HEK293 (cell line): Measurements from ENCODE around the gene CYP2A6.
A peak's percentile ranks its signal among the peaks of the same experiment; 100 is the strongest.
"Not testable (repeated sequence)": the region's sequence is repeated elsewhere in the genome, so short reads cannot be mapped to it uniquely, and the experiment has no call there.

Experiments
- CTCF ChIA-PET: fragments of 350-600 bp; formaldehyde crosslinking; extraction: SDS; loops from one replicate; lab custom pipeline; 2021; ENCODE audit warnings: antibody characterized with exemption; lab: Yijun Ruan, JAX
- POLR2A ChIA-PET: fragments of 300-600 bp; formaldehyde crosslinking; extraction: SDS; loops from one replicate; lab custom pipeline; 2020; ENCODE audit warnings: antibody characterized with exemption, inconsistent platforms; lab: Yijun Ruan, JAX
- H3K27ac ChIP-seq: fragments of 200-500 bp; sonication (Bioruptor generic); 2 replicates; pipeline ENCODE4 v1.5.1; 2014; ENCODE audit warnings: low read depth, low read length, control low read depth, inconsistent platforms; ENCODE audit errors: extremely low read depth
- H3K36me3 ChIP-seq, 2 experiments: fragments of 200-500 bp in 1 of 2; sonication (Bioruptor generic) in 1 of 2; 1 replicate in 1 of 2; 2 replicates in 1 of 2; pipeline ENCODE4 v1.5.1; 2014 to 2017; ENCODE audit warnings: inconsistent platforms in 2 of 2, low read length in 2 of 2; ENCODE audit not compliant: control insufficient read depth in 2 of 2, insufficient read depth in 1 of 2
- H3K4me1 ChIP-seq: fragments of 200-500 bp; sonication (Bioruptor generic); 2 replicates; pipeline ENCODE4 v1.5.1; 2014; ENCODE audit warnings: mild to moderate bottlenecking, low read length, inconsistent platforms; ENCODE audit not compliant: control insufficient read depth, insufficient read depth
- H3K4me3 ChIP-seq: 2 replicates; pipeline ENCODE4 v1.5.1; 2011; ENCODE audit warnings: low read depth, mild to moderate bottlenecking, control low read depth, low read length, moderate library complexity
- H3K9me3 ChIP-seq: fragments of 200-500 bp; sonication (Bioruptor generic); 2 replicates; pipeline ENCODE4 v1.5.1; 2014; ENCODE audit warnings: low read depth, low read length, inconsistent platforms; ENCODE audit not compliant: control insufficient read depth, insufficient read depth
- GLIS1 ChIP-seq: fragments of 450-650 bp; formaldehyde crosslinking; IDR thresholded peaks from 2 replicates; pipeline ENCODE4 v1.5.1; 2016; ENCODE audit warnings: missing biosample characterization, missing genetic modification characterization
- IKZF3 ChIP-seq: fragments of 450-650 bp; IDR thresholded peaks from 2 replicates; pipeline ENCODE4 v1.5.0; 2018; ENCODE audit warnings: missing biosample characterization, mild to moderate bottlenecking, missing genetic modification characterization, moderate library complexity
- MZF1 ChIP-seq: fragments of 450-650 bp; formaldehyde crosslinking; IDR thresholded peaks from 2 replicates; pipeline ENCODE4 v1.5.1; 2017; ENCODE audit warnings: missing biosample characterization, missing genetic modification characterization, borderline replicate concordance
- OVOL3 ChIP-seq: fragments of 450-650 bp; formaldehyde crosslinking; IDR thresholded peaks from 2 replicates; pipeline ENCODE4 v1.5.1; 2016; ENCODE audit warnings: missing biosample characterization, missing genetic modification characterization
- REST ChIP-seq: fragments of 450-650 bp; formaldehyde crosslinking; IDR thresholded peaks from 2 replicates; pipeline ENCODE4 v1.5.1; 2016; ENCODE audit warnings: missing biosample characterization, missing genetic modification characterization
- SP7 ChIP-seq: fragments of 450-650 bp; formaldehyde crosslinking; IDR thresholded peaks from 2 replicates; pipeline ENCODE4 v1.5.1; 2016; ENCODE audit warnings: missing biosample characterization, missing genetic modification characterization
- ZBTB17 ChIP-seq: fragments of 450-650 bp; formaldehyde crosslinking; IDR thresholded peaks from 2 replicates; pipeline ENCODE4 v1.5.1; 2016; ENCODE audit warnings: missing biosample characterization, missing genetic modification characterization
- ZEB2 ChIP-seq: fragments of 450-650 bp; formaldehyde crosslinking; IDR thresholded peaks from 2 replicates; pipeline ENCODE4 v1.5.1; 2016; ENCODE audit warnings: missing biosample characterization, missing genetic modification characterization
- ZFHX2 ChIP-seq: fragments of 450-650 bp; formaldehyde crosslinking; conservative IDR thresholded peaks from 2 replicates; pipeline ENCODE4 v1.5.1; 2016; ENCODE audit warnings: missing biosample characterization, missing genetic modification characterization
- ZNF19 ChIP-seq: fragments of 450-650 bp; formaldehyde crosslinking; IDR thresholded peaks from 2 replicates; pipeline ENCODE4; 2016; ENCODE audit warnings: missing biosample characterization, missing genetic modification characterization, low read depth
- ZNF335 ChIP-seq: fragments of 450-650 bp; formaldehyde crosslinking; conservative IDR thresholded peaks from 2 replicates; pipeline ENCODE4 v1.5.1; 2016; ENCODE audit warnings: missing biosample characterization, missing genetic modification characterization
- ZNF394 ChIP-seq: fragments of 450-650 bp; formaldehyde crosslinking; IDR thresholded peaks from 2 replicates; pipeline ENCODE4 v1.5.1; 2016; ENCODE audit warnings: missing biosample characterization, missing genetic modification characterization, mild to moderate bottlenecking, moderate library complexity, borderline replicate concordance
- ZNF449 ChIP-seq: fragments of 450-650 bp; formaldehyde crosslinking; IDR thresholded peaks from 2 replicates; pipeline ENCODE4 v1.5.1; 2017; ENCODE audit warnings: missing biosample characterization, mild to moderate bottlenecking, missing genetic modification characterization, moderate library complexity
- ZNF843 ChIP-seq: fragments of 450-650 bp; formaldehyde crosslinking; IDR thresholded peaks from 2 replicates; pipeline ENCODE4 v1.5.1; 2016; ENCODE audit warnings: missing biosample characterization, missing genetic modification characterization
- ZXDB ChIP-seq: fragments of 450-650 bp; formaldehyde crosslinking; IDR thresholded peaks from 2 replicates; pipeline ENCODE4 v1.5.1; 2016; ENCODE audit warnings: missing biosample characterization, missing genetic modification characterization
- TF ChIP-seq, protein P1 (sequence below): fragments of 450-650 bp; formaldehyde crosslinking; IDR thresholded peaks from 2 replicates; pipeline ENCODE4 v1.5.1; 2016; ENCODE audit warnings: missing biosample characterization, missing genetic modification characterization
- TF ChIP-seq, protein P2 (sequence below): fragments of 450-650 bp; formaldehyde crosslinking; conservative IDR thresholded peaks from 2 replicates; pipeline ENCODE4 v1.5.1; 2016; ENCODE audit warnings: low read depth, missing biosample characterization, missing genetic modification characterization
- TF ChIP-seq, protein P3 (sequence below): fragments of 450-650 bp; IDR thresholded peaks from 2 replicates; pipeline ENCODE4 v1.5.1; 2018; ENCODE audit warnings: missing biosample characterization, missing genetic modification characterization
- TF ChIP-seq, protein P4 (sequence below): fragments of 450-650 bp; formaldehyde crosslinking; IDR thresholded peaks from 2 replicates; pipeline ENCODE4 v1.5.1; 2016; ENCODE audit warnings: missing biosample characterization, missing genetic modification characterization
- TF ChIP-seq, protein P5 (sequence below): fragments of 450-650 bp; formaldehyde crosslinking; IDR thresholded peaks from 2 replicates; pipeline ENCODE4 v1.5.1; 2016; ENCODE audit warnings: missing biosample characterization, missing genetic modification characterization

The CYP2A6 gene

GRCh38 chr19:40864739-40865496, 14.7 kb upstream of the CYP2A6 start:
- peak overlapping the region; percentile 84 for H3K27ac ChIP-seq
- POLR2A ChIA-PET, result interaction anchor here (0.6 to 1.0 kb wide), 4 partner anchors 33 to 444 kb away, joined by 3 to 4 read pairs (median 3); partner anchors contain the start of genes ACTMAP and SNRPA
- peak; percentile 83 for TF ChIP-seq MZF1 (tag by site-specific recombination)
- 0 out of 2 replicates have a peak, but pooled peaks have one; percentile 16 for TF ChIP-seq REST
- 0 out of 2 replicates have a peak, but pooled peaks have one; percentile 61 for TF ChIP-seq OVOL3 (tag by site-specific recombination)
- TF ChIP-seq ZEB2 (tag by site-specific recombination), result peak; percentile 63; the same call in 1 of the 2 replicates
- TF ChIP-seq, protein P1, sequence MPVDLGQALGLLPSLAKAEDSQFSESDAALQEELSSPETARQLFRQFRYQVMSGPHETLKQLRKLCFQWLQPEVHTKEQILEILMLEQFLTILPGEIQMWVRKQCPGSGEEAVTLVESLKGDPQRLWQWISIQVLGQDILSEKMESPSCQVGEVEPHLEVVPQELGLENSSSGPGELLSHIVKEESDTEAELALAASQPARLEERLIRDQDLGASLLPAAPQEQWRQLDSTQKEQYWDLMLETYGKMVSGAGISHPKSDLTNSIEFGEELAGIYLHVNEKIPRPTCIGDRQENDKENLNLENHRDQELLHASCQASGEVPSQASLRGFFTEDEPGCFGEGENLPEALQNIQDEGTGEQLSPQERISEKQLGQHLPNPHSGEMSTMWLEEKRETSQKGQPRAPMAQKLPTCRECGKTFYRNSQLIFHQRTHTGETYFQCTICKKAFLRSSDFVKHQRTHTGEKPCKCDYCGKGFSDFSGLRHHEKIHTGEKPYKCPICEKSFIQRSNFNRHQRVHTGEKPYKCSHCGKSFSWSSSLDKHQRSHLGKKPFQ (tag by site-specific recombination), result peak; percentile 49; the same call in 1 of the 2 replicates
- peak; percentile 74 for TF ChIP-seq ZNF843 (tag by site-specific recombination)
- TF ChIP-seq, protein P2, sequence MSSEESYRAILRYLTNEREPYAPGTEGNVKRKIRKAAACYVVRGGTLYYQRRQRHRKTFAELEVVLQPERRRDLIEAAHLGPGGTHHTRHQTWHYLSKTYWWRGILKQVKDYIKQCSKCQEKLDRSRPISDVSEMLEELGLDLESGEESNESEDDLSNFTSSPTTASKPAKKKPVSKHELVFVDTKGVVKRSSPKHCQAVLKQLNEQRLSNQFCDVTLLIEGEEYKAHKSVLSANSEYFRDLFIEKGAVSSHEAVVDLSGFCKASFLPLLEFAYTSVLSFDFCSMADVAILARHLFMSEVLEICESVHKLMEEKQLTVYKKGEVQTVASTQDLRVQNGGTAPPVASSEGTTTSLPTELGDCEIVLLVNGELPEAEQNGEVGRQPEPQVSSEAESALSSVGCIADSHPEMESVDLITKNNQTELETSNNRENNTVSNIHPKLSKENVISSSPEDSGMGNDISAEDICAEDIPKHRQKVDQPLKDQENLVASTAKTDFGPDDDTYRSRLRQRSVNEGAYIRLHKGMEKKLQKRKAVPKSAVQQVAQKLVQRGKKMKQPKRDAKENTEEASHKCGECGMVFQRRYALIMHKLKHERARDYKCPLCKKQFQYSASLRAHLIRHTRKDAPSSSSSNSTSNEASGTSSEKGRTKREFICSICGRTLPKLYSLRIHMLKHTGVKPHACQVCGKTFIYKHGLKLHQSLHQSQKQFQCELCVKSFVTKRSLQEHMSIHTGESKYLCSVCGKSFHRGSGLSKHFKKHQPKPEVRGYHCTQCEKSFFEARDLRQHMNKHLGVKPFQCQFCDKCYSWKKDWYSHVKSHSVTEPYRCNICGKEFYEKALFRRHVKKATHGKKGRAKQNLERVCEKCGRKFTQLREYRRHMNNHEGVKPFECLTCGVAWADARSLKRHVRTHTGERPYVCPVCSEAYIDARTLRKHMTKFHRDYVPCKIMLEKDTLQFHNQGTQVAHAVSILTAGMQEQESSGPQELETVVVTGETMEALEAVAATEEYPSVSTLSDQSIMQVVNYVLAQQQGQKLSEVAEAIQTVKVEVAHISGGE (tag by site-specific recombination), result peak; percentile 43; the same call in 1 of the 2 replicates
- TF ChIP-seq, protein P3, sequence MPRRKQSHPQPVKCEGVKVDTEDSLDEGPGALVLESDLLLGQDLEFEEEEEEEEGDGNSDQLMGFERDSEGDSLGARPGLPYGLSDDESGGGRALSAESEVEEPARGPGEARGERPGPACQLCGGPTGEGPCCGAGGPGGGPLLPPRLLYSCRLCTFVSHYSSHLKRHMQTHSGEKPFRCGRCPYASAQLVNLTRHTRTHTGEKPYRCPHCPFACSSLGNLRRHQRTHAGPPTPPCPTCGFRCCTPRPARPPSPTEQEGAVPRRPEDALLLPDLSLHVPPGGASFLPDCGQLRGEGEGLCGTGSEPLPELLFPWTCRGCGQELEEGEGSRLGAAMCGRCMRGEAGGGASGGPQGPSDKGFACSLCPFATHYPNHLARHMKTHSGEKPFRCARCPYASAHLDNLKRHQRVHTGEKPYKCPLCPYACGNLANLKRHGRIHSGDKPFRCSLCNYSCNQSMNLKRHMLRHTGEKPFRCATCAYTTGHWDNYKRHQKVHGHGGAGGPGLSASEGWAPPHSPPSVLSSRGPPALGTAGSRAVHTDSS (tag by site-specific recombination), result 0 out of 2 replicates have a peak, but pooled peaks have one; percentile 7
- TF ChIP-seq SP7 (tag by site-specific recombination), result peak; percentile 46; the same call in 1 of the 2 replicates
- peak; percentile 50; the same call in 1 of the 2 replicates for TF ChIP-seq GLIS1 (tag by site-specific recombination)
- TF ChIP-seq ZXDB (tag by site-specific recombination), result peak; percentile 85
- 0 out of 2 replicates have a peak, but pooled peaks have one; percentile 4 for TF ChIP-seq ZNF394 (tag by site-specific recombination)
- TF ChIP-seq, protein P4, sequence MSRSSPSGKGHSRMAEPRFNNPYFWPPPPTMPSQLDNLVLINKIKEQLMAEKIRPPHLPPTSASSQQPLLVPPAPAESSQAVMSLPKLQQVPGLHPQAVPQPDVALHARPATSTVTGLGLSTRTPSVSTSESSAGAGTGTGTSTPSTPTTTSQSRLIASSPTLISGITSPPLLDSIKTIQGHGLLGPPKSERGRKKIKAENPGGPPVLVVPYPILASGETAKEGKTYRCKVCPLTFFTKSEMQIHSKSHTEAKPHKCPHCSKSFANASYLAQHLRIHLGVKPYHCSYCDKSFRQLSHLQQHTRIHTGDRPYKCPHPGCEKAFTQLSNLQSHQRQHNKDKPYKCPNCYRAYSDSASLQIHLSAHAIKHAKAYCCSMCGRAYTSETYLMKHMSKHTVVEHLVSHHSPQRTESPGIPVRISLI (tag by site-specific recombination), result peak; percentile 81
- peak; percentile 24; the same call in 1 of the 2 replicates for TF ChIP-seq ZNF449 (tag by site-specific recombination)
- peak; percentile 73 for TF ChIP-seq ZNF335 (tag by site-specific recombination)
- TF ChIP-seq IKZF3 (tag by site-specific recombination), result peak; percentile 43; the same call in 1 of the 2 replicates
- TF ChIP-seq ZFHX2 (tag by site-specific recombination), result 0 out of 2 replicates have a peak, but pooled peaks have one; percentile 11
- TF ChIP-seq ZBTB17, result peak; percentile 60; the same call in 1 of the 2 replicates
- TF ChIP-seq ZNF19, result peak; percentile 4; the same call in 1 of the 2 replicates
- TF ChIP-seq, protein P5, sequence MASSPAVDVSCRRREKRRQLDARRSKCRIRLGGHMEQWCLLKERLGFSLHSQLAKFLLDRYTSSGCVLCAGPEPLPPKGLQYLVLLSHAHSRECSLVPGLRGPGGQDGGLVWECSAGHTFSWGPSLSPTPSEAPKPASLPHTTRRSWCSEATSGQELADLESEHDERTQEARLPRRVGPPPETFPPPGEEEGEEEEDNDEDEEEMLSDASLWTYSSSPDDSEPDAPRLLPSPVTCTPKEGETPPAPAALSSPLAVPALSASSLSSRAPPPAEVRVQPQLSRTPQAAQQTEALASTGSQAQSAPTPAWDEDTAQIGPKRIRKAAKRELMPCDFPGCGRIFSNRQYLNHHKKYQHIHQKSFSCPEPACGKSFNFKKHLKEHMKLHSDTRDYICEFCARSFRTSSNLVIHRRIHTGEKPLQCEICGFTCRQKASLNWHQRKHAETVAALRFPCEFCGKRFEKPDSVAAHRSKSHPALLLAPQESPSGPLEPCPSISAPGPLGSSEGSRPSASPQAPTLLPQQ (tag by site-specific recombination), result peak; percentile 70; the same call in 1 of the 2 replicates

More at GRCh38 chr19:40864739-40865496, 14.7 kb upstream of the CYP2A6 start:
- H3K9me3 ChIP-seq, H3K4me3 ChIP-seq, H3K36me3 ChIP-seq: not testable (repeated sequence)
- peaks cover 17% of the 10 kb centered on the region for H3K4me1 ChIP-seq
- CTCF ChIA-PET, result interaction anchor here (0.7 to 2.5 kb wide), 2 partner anchors 45 to 57 kb away, joined by 3 to 10 read pairs; no protein-coding TSS in a partner anchor
